NCI-H2196 (cell line): ENCODE data around the gene KANK4.

Experiments used
- DNase-seq: peaks from one replicate; lab custom pipeline; 2025; ENCODE audit not compliant: unreplicated experiment; lab: John Stamatoyannopoulos, UW

The KANK4 gene

GRCh38 chr1:62213075-62213914, 105.9 kb downstream of the KANK4 start:
- no peak for DNase-seq

DNA sequence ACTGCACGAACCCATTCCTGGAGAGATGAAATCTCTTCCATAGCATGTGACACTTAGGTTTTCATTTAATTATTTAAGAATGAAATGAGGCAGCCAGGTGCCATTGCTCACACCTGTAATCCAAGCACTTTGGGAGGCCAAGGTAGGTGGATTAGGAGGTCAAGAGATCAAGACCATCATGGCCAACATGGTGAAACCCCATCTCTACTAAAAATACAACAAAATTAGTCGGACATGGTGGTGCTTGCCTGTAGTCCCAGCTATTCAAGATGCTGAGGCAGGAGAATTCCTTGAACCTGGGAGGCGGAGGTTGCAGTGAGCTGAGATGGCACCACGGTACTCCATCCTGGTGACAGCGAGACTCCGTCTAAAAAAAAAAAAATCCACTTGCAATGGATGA, 106.8 kb downstream of the KANK4 start:
- DNase-seq, result no peak

DNA sequence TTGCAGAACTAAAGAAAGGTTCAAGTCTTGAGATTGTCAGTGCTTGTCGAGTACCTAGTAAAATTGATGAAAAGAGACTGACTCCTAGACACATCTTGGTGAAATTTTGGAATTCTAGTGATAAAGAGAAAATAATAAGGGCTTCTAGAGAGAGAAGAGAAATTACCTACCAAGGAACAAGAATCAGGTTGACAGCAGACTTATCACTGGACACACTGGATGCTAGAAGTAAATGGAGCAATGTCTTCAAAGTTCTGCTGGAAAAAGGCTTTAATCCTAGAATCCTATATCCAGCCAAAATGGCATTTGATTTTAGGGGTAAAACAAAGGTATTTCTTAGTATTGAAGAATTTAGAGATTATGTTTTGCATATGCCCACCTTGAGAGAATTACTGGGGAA, 108.3 kb downstream of the KANK4 start:
- no peak for DNase-seq

- no peak for DNase-seq
Measured at GRCh38 chr1:62209931-62210595, 109.2 kb downstream of the KANK4 start.

GRCh38 chr1:62208970-62209369, 110.3 kb downstream of the KANK4 start:
- no peak for DNase-seq

DNA sequence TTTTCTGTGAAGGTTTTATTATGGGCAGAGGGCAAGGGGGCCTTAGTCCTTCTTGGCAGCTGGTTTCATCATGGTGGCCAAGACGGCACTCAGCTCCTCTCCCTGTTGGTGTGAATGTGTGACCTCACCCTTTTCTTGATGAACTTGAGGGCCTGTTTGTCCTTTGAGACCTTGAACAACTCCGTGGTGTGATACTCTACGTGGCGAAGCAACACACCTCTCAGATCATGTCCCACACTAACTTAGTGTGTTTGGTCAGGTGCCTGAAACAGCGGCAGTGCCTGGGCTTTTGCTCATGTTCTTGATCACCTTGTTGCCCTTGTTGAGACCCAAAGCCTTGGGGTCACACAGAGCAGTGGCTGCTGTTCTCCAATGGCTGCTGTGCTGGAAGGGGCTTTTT, 111.1 kb downstream of the KANK4 start:
- DNase-seq, result no peak

- no peak for DNase-seq
Measured at GRCh38 chr1:62207187-62207586, 112.0 kb downstream of the KANK4 start.

- DNase-seq, result no peak
Measured at GRCh38 chr1:62198781-62199125, 120.5 kb downstream of the KANK4 start.

DNA sequence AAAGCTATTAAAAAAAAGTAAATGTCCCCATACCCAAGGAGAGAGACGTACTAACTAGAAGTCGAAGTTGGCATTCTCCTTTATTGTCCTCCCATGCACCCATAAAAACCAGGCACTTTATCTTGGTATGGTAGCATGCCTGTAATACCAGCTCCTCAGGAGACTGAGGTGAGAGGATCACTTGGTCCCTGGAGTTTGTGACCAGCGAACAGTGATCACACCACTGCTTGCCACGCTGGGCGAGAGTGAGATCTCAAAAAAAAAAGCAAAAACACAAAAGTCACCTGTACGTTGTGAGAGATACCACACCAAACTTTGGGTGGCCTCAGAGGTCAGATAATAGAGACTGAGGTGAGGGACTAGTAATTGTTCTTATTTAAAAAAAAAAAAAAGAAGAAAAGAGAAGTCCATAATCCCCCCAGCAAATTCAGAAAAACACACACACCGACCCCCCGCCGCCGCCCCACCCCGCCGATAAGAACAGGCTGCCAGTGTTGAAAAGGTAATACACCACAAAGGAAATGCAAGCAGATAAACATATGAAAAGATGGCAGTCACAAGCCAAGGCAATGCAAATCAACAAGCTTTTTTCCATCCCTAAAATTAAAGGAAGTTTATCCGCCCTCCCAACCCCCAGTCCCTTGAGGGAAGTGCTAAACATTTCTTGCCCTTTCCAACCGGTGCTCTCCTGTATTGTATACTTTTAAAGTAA, 121.0 kb downstream of the KANK4 start:
- no peak for DNase-seq

DNA sequence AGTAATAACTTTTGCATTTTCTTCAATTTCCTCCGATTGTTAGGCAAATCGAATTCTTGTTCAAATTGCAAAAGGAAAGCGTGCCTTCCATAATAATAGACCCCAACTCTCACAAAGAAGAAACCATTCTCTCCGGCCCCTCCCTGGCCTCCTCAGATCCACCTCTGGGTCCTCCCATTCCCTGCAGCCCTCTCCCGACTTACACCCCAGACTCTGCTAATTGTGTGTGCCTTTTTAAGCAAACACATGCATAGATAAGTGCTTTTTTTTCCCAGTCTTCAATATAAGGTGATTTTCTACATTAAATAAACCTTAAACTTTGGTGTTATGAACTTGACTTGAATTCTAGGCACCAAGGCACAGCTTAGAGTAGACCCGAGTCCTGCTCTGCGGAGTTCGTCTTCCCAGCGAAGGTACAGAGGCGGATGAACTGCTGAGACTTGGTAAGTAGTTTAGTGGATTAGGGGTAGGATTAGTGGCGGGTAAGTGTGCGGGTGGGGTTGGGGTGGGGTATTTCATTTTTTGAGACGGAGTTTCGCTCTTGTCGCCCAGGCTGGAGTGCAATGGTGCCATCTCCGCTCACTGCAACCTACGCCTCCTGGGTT, 123.0 kb downstream of the KANK4 start:
- DNase-seq, result no peak

- DNase-seq, result no peak
Measured at GRCh38 chr1:62194651-62195544, 124.3 kb downstream of the KANK4 start, which contains the start of gene L1TD1. TSS of gene L1TD1 (plus strand) at chr1:62194849. CDS start at chr1:62206629, 11,780 bp downstream.

GRCh38 chr1:62188111-62188510, 131.1 kb downstream of the KANK4 start:
- DNase-seq, result no peak

- no peak for DNase-seq
Measured at GRCh38 chr1:62187548-62187947, 131.7 kb downstream of the KANK4 start.
